Stimulated activated naive CD4-positive, alpha-beta T cell (primary cell): ENCODE measurements around the gene SUPT6H.
"Not testable (repeated sequence)": the region's sequence is repeated elsewhere in the genome, so short reads cannot be mapped to it uniquely, and the experiment has no call there.

Experiments
- DNase-seq, 6 experiments: peaks; one replicate each; lab custom pipeline; 2025; lab: John Stamatoyannopoulos, UW

The SUPT6H gene

DNA sequence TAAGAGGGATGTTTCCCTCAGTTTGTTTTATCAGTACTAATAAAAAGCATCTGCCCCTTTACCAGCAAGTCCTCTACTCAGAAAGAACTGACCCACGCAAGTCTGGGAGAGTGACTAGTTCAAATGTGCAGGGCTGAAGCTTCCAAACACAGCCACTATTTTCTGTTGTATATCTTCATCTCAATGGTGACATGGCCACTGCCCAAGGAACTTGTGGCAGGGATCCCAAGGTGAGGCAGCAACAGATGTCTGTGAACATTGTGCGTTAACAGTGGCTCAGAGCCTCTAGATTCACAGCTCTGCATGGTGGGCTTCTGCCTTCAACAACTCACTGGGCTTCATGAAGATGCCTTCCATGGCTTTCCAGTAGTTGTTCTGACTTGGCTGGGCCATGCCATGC, 13.3 kb upstream of the SUPT6H start:
- no peak for DNase-seq

DNA sequence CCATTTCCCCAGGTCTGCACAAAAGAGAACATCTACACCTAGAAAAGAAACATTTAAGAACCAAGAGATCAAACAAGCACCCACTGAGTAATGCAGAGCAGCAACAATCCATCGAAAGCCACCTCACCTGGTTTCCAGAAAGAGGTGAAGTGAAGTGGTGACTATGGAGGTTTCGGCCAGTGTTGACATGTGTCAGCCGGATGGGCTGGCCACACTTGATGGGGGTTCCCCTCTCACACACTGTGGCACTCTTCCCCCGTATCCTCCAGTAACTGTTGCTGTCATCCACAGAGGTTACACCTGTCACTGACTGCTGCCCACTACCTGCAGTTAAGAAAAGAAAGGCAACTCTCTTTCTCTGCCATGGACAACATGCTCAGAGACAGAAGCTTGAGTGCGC, 6.8 kb upstream of the SUPT6H start:
- DNase-seq, result no peak

DNA sequence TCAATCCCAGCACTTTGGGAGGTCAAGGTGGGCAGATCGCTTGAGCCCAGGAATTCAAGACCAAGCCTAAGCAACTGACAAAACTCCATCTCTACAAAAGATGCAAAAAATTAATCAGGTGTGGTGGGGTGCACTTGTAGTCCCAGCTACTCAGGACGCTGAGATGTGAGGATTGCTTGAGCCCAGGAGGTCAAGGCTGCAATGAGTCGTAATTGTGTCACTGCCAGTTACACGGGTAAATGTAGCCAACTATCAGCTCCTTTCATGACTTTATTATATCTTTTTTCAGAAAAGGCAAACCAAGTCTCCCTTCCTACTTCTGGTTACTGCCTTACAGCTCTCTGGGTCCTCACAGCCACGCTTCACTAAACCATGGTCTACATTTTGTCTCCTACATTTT, 4.2 kb upstream of the SUPT6H start:
- DNase-seq, result no peak

DNA sequence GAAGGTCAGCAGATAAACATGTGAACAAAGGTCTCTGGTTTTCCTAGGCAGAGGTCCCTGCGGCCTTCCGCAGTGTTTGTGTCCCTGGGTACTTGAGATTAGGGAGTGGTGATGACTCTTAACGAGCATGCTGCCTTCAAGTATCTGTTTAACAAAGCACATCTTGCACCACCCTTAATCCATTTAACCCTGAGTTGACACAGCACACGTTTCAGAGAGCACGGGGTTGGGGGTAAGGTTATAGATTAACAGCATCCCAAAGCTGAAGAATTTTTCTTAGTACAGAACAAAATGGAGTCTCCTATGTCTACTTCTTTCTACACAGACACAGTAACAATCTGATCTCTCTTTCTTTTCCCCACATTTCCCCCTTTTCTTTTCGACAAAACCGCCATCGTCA, 3.7 kb upstream of the SUPT6H start:
- not testable (repeated sequence) for DNase-seq

DNA sequence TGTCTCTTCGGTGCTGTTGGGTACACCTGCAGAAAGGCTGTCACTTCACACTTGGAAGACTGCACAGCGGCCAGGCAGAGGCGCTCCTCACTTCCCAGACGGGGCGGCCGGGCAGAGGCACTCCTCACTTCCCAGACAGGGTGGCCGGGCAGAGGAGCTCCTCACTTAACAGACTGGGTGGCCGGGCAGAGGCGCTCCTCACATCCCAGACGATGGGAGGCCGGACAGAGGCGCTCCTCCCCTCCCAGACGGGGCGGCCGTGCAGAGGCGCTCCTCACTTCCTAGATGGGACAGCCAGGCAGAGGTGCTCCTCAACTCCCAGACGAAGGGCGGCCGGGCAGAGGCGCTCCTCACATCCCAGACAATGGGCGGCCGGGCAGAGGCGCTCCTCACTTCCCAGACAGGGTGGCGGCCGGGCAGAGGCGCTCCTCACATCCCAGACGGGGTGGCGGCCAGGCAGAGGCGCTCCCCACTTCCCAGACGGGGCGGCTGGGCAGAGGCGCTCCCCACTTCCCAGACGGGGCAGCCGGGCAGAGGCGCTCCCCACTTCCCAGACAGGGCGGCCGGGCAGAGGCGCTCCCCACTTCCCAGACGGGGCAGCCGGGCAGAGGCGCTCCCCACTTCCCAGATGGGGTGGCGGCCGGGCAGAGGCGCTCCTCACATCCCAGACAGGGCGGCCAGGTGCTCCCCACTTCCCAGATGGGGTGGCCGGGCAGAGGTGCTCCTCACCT, 3.1 kb upstream of the SUPT6H start:
- not testable (repeated sequence) for DNase-seq

DNA sequence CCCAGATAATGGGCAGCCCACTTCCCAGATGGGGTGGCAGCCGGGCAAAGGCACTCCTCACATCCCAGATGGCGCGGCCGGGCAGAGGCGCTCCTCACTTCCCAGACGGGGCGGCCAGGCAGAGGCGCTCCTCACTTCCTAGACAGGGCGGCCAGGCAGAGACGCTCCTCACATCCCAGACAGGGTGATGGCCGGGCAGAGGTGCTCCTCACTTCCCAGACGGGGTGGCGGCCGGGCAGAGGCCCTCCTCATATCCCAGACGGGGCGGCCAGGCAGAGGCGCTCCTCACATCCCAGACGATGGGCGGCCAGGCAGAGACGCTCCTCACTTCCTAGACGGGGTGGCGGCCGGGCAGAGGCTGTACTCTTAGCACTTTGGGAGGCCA, 2.5 kb upstream of the SUPT6H start:
- DNase-seq, result not testable (repeated sequence)

DNA sequence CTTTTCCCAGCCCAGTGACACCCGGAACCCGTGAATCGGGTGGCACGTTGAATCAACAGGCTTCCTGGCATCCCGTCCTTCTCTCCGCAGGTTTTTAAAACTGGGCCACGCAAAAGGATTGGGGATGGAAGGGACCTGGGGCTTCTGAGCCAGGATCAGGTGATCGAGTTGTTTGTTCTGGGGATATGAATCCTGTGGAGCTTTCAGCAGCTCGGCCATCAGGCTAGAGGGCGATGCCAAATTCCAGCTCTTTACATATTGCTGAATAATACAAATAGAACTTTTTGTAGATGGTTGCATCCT, 473 bp downstream of the SUPT6H start:
- no peak for DNase-seq

DNA sequence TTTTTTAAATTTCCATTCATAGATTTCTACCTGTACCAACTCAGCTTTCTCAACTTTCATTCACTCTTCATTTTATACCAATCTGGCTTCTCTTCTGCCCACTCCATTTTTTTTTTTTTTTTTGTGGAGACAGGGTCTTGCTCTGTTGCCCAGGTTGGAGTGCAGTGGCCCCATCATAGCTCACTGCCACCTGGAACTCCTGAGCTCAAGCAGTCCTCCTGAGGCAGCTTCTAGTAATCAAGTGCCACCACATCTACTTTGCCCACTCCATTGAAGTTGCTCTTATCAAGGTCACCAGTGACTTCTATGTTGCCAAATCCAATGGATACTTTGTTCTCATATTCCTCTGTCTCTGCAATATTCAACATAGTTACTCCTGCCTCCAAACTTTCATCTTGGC, 1.7 kb downstream of the SUPT6H start:
- DNase-seq, result no peak

DNA sequence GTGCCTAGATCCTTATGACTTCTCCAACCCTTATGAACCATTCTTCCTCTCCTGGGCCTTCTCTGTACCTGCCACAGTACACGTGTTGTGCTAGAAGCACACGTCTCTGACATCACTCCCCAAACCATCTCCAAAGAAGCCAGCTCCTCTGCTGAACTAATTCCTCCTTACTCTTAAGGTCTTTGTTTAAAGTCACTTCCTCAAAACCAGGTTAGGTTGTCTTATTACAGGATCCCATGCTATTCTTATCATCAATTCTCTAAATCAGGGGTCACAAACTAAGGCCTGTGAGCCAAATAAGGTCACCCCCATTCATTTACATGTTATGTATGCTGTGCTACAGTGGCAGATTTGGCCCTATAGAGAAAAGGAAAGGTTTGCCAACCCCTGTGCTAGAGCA, 4.0 kb downstream of the SUPT6H start:
- no peak for DNase-seq

DNA sequence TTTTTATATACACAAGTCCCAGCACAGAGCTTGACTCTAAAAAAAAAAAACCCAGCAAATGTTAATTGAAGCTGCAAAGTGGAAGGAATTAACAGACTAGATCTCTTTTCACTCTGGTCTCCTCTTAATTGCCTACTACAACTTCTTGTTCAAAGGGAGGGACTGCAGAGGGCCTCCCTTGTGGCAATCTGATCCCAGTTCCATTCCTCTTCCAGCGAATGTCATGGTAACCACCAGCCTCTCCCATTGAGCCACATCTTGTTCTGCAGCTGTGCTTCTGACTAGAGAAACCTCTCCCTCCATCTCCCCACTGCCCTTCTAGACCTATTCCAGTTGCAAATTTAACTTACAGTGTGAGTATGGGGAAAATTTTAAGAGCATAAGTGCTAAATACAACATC, 5.9 kb downstream of the SUPT6H start:
- no peak for DNase-seq

DNA sequence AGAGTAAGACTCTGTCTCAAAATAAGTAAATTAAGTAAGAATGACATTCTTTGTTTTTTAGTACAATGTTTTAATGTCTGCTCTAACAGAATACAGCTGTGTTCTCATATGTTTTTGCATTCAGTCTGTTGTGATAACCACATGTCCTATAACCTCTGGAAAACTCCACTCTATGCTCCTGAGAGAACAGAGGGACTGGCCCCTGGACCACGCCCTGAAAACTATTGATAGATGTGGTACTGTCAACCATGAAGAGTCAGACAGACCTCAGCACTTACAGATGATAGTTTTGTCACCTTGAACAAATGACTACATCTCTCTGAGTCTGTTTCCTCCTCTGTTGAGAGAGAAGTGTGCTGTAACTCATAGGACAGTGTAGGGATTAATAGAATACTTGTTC, 7.9 kb downstream of the SUPT6H start:
- no peak for DNase-seq

DNA sequence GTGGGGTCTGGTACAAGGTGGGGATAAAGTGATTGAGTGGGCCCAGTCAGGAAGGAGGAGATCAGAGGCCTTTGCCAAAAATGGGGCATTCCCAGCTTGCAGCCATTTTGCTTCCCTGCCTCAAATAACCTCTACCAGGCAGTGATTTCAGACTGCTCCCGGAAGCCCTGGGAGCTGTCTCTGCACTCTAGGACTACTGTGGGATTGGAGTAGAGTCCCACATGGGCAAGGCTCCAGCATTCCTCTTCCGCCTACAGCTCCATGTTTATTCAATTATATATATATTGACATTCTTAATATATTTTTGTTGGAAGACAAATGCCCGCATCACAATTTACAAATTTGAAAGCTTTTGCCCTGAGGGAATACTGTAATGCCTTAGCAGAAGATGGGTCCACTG, 13.5 kb downstream of the SUPT6H start:
- no peak for DNase-seq

DNA sequence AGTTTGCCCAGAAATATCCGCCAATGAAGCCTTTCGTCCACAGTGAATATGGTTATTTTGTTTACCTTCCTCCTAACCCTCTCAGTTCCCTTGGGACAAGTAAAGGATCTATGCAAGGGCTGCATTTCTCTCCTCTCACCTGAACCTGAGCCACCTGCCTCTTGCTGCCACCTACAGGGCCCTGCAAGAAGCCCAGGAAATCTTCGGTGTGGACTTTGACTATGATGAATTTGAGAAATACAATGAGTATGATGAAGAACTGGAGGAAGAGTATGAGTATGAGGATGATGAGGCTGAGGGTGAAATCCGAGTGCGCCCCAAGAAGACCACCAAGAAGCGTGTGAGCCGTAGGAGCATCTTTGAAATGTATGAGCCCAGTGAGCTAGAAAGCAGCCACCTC, 14.0 kb downstream of the SUPT6H start:
- DNase-seq, result no peak

DNA sequence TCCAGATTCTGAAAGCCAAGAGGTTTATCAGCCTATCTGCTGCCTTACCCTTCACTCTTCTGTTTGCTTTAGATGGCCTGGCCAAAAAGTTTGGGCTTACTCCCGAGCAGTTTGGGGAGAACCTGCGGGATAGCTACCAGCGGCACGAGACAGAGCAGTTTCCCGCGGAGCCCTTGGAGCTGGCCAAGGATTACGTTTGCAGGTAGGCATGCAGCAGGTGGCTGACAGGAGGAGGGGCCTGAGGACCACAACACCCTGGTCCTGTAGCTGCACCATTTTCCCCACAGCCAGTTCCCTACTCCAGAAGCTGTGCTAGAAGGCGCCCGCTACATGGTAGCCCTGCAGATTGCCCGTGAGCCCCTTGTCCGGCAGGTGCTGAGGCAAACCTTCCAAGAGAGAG, 20.6 kb downstream of the SUPT6H start:
- DNase-seq, result no peak

DNA sequence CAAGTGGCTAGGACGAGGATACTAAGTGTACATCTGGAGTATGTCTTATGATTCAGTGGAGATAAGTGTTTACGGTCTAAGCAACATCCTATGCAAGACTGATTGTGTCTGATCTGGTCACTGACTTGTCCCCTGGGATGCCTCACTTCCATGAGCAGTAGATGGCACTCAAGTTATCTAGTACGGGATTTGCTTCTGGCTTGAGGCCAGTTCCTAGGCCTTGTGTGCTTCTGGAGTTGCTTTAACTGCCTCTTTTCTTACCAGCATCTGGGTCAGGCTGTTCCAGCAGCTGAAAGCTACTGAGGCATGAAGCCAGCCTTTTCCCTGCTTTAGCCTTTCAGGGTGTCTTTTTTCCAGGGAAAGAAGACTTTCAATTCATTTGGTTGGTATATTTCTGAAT, 23.0 kb downstream of the SUPT6H start:
- DNase-seq, result no peak

DNA sequence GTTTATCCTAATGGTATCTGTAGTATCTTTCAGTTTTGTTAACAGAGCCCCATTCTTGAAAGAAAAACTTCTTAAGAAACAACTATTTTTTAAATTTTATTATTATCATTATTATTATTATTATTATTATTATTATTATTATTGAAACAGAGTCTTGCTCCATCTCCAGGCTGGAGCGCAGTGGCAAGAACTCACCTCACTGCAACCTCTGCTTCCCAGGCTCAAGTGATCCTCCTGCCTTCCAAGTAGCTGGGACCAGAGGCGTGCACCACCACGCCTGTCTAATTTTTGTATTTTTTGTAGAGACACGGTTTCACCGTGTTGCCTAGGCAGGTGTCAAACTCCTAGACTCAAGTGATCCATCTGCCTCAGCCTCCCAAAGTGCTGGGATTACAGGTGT, 23.4 kb downstream of the SUPT6H start:
- DNase-seq, result no peak

DNA sequence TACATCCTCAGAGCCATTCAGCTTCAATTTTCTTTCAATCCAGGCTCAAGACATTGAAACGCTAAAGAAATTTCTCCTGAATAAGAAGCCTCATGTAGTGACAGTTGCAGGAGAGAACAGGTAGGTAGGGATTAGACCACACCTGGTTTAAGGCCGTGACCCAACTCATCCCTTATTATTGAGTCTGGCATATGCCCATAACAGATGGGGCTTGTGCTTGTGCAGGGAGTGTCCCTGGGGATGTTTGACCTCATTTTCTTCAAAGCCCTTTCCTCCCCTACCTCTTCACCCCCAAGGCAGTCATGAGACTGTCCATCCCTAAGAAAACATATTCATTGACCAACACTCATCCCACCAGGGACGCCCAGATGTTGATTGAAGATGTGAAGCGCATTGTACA, 24.3 kb downstream of the SUPT6H start:
- DNase-seq, result no peak

DNA sequence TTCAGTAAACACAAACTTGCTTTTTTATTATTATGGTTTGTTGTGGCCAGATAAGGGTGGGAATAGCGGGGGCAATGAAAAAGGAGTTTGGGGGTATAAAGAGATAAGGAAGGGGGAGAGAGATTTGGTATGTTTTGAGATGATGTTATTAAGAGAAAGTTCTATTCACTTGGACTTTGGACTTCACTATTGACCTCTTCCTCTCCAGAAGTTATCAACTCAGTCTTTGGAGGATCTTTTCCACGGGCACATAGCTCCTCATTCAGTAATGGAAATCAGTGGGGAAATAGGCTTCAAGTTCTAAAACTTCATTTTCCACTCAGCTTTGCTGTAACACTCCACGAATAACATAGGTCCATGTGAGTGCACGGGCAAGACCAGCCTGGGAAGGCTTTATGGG, 26.5 kb downstream of the SUPT6H start:
- no peak for DNase-seq

DNA sequence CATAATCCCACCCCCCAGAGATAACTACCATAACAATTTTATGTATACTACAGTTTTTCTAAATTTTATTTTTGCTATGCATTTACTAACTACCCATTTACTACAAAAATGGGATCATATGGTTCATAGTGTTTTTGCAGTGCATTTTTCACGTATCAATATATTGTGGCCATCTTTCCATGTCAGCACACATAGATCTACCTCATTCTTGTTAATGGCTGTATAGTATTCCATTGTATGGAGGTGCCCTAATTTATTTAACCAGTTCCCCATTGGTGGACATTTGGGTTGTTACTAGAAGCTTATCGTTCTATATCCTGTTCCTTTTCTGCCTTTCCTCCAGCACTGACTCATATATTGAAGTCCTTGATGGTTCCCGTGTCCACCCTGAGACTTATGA, 27.0 kb downstream of the SUPT6H start:
- DNase-seq, result no peak

DNA sequence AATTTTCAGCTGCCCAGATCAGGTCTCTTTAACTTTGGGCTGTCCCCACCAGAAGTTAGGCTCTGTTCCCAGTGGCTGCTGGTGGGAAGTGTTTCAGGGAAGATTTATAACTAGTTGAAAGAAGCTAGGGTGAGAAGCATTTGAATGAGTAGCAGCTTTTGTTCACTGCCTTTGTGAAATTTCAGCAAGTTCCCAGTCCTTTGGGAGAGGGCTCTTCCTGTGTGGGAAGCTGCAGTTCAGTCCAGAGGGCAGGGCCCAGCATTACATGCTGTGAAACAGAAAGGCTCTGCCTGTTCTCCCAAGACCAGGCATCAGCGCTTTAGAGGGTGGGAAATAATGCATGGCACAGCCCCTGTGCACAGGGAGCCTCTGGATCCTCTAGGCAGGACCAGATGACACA, 31.9 kb downstream of the SUPT6H start:
- no peak for DNase-seq

DNA sequence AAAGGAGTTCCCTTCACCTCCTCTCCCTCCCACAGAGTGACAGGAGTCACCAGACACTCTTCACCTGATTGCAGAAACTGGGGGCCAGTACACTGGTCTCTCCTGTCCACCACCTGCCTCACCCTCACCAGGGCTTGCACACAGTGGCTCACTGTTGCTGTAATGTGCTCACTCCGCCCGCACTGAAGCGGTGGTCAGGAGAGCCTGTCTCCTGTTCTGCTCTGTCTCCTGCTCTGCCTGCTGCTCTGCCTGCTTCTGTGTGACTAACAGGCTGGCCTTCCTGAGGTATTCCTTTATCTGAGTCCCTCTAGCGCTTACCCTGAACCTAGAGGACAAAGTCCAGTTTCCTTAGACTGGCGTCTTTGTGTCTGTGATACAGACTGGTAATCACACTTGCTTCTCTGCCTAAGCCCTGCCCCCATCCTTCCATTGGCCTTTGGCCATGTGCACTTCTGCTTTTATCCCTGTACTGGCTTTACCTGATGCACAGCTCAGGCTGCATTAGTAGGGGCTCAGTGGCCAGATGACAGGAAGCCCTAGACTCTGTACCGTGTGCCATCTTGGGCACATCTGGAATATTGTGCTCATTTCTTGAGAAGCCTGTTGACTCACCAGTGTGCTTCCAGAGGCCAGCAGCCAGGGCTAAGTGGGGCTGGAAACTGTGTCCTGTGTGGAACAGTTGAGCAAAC, 36.4 kb downstream of the SUPT6H start:
- DNase-seq, result no peak

DNA sequence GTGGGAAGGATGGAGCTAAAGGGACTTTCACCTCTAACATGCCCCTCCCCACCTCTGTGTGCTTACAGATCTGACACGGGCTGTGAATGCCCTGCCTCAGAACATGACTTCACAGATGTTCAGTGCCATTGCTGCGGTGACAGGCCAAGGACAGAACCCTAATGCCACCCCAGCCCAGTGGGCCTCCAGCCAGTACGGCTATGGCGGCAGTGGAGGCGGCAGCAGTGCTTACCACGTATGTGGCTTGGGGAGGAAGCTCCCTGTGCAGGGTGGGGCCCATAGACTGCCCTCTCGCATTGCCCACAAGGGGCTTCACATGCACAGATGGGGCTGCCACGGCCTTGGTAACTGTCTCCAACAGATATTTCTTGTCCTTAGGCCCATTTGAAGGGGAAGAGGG, 38.3 kb downstream of the SUPT6H start:
- no peak for DNase-seq

DNA sequence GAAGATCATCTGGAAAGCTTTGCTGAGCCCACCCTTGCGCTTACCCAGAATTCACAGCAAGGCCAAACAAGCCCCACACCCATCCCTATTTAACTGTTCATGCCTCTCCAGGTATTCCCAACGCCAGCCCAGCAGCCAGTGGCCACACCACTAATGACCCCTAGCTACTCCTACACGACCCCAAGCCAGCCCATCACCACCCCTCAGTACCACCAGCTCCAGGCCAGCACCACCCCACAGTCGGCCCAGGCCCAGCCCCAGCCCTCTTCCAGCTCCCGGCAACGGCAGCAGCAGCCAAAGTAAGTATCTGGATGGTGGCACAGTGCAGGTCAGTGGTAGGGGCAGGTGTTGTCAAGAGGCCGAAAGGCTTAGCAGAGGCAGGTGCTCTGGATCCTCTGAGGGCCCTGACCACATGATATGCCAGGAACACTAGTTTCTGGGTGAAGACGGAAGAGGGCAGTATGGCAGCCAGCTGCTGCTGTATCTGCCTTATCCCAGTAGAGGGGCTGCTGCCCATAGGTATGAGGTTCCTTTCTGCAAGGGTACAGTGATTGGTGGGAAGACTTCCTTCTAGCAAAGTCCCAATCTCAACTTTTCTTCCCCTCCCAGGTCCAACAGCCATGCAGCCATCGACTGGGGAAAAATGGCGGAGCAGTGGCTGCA, 39.0 kb downstream of the SUPT6H start:
- no peak for DNase-seq
